A549 (cell line): ENCODE results near the gene PABPC3.

ENCODE experiments used
- POLR2A ChIP-seq: IDR thresholded peaks from 2 replicates; pipeline ENCODE4 v1.6.1; 2012; ENCODE audit warnings: mild to moderate bottlenecking, low read length
- TF ChIP-seq, protein P1 (sequence below): fragments of 250-450 bp; sonication (Bioruptor Pico); IDR thresholded peaks from 2 replicates; pipeline ENCODE4 v1.5.0; 2021; ENCODE audit warnings: mild to moderate bottlenecking, moderate library complexity, borderline replicate concordance
- TF ChIP-seq, protein P2 (sequence below): fragments of >200 bp; sonication (Bioruptor Twin); formaldehyde crosslinking; IDR thresholded peaks from 3 replicates; pipeline ENCODE4 v1.5.1; 2016

DNA sequence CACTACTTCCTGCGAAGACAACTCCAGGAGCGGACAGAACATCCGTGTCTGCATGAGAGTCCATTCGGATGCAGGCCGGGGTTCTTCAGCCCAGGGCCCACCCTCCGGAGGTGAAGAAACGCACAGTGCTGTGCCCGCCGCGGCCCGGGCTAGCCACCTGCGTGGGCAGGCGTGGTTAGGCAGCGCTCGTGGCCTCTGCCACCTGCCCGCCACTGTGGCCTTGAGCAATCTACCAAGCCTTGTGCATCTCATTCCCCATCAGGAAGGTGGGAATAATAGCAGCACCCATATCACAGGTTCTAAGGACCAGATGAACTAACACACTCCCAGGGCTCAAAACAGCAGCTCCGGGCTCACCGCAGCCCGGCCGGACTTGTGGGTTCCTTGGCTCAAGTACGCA lies 26.7 kb upstream of the PABPC3 start:
- TF ChIP-seq, protein P1, sequence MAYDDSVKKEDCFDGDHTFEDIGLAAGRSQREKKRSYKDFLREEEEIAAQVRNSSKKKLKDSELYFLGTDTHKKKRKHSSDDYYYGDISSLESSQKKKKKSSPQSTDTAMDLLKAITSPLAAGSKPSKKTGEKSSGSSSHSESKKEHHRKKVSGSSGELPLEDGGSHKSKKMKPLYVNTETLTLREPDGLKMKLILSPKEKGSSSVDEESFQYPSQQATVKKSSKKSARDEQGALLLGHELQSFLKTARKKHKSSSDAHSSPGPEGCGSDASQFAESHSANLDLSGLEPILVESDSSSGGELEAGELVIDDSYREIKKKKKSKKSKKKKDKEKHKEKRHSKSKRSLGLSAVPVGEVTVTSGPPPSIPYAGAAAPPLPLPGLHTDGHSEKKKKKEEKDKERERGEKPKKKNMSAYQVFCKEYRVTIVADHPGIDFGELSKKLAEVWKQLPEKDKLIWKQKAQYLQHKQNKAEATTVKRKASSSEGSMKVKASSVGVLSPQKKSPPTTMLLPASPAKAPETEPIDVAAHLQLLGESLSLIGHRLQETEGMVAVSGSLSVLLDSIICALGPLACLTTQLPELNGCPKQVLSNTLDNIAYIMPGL (CRISPR knock-in tag): no peak
- TF ChIP-seq, protein P2, sequence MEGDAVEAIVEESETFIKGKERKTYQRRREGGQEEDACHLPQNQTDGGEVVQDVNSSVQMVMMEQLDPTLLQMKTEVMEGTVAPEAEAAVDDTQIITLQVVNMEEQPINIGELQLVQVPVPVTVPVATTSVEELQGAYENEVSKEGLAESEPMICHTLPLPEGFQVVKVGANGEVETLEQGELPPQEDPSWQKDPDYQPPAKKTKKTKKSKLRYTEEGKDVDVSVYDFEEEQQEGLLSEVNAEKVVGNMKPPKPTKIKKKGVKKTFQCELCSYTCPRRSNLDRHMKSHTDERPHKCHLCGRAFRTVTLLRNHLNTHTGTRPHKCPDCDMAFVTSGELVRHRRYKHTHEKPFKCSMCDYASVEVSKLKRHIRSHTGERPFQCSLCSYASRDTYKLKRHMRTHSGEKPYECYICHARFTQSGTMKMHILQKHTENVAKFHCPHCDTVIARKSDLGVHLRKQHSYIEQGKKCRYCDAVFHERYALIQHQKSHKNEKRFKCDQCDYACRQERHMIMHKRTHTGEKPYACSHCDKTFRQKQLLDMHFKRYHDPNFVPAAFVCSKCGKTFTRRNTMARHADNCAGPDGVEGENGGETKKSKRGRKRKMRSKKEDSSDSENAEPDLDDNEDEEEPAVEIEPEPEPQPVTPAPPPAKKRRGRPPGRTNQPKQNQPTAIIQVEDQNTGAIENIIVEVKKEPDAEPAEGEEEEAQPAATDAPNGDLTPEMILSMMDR: no peak
- TF ChIP-seq POLR2A: no peak
